SU-DHL-6 (cell line): ENCODE data around the gene SEMA4C.

Experiments used
- EZH2phosphoT487 ChIP-seq: fragments of 200-600 bp; sonication (generic), shearing (Covaris generic); conservative IDR thresholded peaks from 2 replicates; pipeline ENCODE4 v1.6.1; 2018; ENCODE audit warnings: mild to moderate bottlenecking, antibody characterized with exemption, low read length, moderate library complexity, mixed read lengths
- TF ChIP-seq, protein P1 (sequence below): fragments of 200-600 bp; sonication (generic); IDR thresholded peaks from one replicate; pipeline ENCODE4 v1.5.1; 2017; ENCODE audit warnings: antibody characterized with exemption, mild to moderate bottlenecking, low read length, moderate library complexity; ENCODE audit not compliant: insufficient read depth, poor library complexity, severe bottlenecking

DNA sequence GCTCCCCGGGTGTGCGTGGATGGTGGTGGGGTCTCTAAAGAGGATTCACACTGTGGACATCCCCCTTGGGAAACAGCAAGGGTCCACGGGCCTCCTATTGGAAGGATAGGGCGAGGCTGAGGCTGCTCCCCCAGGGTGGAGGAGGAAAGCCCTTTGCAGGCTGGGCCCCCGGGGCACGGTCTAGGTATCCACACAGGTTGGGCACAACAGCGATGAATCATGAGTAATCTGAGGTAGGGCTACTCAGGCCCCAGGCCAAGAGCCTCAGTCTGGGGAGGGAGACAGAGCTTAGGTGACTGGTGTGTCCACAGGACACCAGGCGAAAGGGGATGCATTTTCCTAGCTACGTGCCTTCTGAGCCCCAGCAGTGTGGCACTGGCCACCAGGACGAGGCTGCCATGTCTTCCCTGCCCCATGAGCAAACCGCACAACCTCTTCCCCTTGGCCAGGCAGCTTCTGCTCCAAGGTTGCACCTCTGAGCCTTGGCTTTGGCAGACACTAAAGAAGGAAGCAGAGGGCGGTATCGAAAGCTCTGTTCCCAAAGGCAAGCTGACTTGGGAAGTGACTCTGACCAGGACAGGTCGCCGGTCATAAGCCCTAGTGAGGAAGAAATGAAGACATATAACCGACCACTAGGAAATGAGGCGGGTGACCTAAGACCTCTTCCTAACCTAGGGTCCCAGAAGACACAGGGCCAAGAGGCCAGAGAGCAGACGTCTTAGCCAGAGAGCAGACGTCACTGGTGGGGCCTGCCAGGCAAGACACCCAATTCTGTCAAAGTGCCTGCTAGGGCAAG is 14.6 kb upstream of the SEMA4C start:
- TF ChIP-seq EZH2phosphoT487 = no peak
- TF ChIP-seq, protein P1, sequence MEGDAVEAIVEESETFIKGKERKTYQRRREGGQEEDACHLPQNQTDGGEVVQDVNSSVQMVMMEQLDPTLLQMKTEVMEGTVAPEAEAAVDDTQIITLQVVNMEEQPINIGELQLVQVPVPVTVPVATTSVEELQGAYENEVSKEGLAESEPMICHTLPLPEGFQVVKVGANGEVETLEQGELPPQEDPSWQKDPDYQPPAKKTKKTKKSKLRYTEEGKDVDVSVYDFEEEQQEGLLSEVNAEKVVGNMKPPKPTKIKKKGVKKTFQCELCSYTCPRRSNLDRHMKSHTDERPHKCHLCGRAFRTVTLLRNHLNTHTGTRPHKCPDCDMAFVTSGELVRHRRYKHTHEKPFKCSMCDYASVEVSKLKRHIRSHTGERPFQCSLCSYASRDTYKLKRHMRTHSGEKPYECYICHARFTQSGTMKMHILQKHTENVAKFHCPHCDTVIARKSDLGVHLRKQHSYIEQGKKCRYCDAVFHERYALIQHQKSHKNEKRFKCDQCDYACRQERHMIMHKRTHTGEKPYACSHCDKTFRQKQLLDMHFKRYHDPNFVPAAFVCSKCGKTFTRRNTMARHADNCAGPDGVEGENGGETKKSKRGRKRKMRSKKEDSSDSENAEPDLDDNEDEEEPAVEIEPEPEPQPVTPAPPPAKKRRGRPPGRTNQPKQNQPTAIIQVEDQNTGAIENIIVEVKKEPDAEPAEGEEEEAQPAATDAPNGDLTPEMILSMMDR = no peak
